ENCODE measurements around the gene EPHB2. TPM values are rescaled to one million over a fixed set of nuclear protein-coding genes. Genes with fewer than 3 reads are reported as not detected.

The EPHB2 gene
- total RNA-seq, 2 experiments from 2014 or later, result 0.08 TPM; not detected in 1

- Histone ChIP-seq H3K4me1 (ENCODE audit: insufficient read depth, low read length) (no peaks in the 10 kb centered on the region), H3K36me3 (ENCODE audit: insufficient read depth, low read length) (no peaks in the 10 kb centered on the region), H3K9me3 (ENCODE audit: control insufficient read depth in 1 of 2, insufficient read depth in 1 of 2, low read length in 2 of 2) (no peaks in the 10 kb centered on the region), H3K4me3 (ENCODE audit: low read length) (no peak overlapping the region), H3K27ac (ENCODE audit: low read depth in 1 of 2, low read length in 2 of 2) (no peak overlapping the region), H3K27me3 (ENCODE audit: control insufficient read depth in 1 of 2, insufficient read depth in 2 of 2, low read length in 2 of 2) (peaks cover 5 to 6% of the 10 kb centered on the region in 2 experiments)
- TF ChIP-seq, protein P1, sequence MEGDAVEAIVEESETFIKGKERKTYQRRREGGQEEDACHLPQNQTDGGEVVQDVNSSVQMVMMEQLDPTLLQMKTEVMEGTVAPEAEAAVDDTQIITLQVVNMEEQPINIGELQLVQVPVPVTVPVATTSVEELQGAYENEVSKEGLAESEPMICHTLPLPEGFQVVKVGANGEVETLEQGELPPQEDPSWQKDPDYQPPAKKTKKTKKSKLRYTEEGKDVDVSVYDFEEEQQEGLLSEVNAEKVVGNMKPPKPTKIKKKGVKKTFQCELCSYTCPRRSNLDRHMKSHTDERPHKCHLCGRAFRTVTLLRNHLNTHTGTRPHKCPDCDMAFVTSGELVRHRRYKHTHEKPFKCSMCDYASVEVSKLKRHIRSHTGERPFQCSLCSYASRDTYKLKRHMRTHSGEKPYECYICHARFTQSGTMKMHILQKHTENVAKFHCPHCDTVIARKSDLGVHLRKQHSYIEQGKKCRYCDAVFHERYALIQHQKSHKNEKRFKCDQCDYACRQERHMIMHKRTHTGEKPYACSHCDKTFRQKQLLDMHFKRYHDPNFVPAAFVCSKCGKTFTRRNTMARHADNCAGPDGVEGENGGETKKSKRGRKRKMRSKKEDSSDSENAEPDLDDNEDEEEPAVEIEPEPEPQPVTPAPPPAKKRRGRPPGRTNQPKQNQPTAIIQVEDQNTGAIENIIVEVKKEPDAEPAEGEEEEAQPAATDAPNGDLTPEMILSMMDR (IDR thresholded peaks at IDR 0.05), result no peak
- intact Hi-C loops (cut with DNase I, micrococcal nuclease), result no loop called here
- H3K27me3 Mint-ChIP-seq, result peaks cover 25% of the 10 kb centered on the region
- DNase-seq, result no peak
- POLR2A ChIA-PET, result no interaction called here
- CTCF ChIA-PET, result no interaction called here
- ATAC-seq (ENCODE audit: poor library complexity), result no peak
- no peaks in the 10 kb centered on the region for H3K36me3 Mint-ChIP-seq (ENCODE audit: low read depth)
- H3K4me1 Mint-ChIP-seq (ENCODE audit: low read depth), result no peaks in the 10 kb centered on the region
- H3K27ac Mint-ChIP-seq, result no peak overlapping the region
- no peak overlapping the region for H3K4me3 Mint-ChIP-seq
- H3K9me3 Mint-ChIP-seq, result no peaks in the 10 kb centered on the region
Observed at GRCh38 chr1:22728751-22729399, 18.2 kb downstream of the EPHB2 start.

DNA sequence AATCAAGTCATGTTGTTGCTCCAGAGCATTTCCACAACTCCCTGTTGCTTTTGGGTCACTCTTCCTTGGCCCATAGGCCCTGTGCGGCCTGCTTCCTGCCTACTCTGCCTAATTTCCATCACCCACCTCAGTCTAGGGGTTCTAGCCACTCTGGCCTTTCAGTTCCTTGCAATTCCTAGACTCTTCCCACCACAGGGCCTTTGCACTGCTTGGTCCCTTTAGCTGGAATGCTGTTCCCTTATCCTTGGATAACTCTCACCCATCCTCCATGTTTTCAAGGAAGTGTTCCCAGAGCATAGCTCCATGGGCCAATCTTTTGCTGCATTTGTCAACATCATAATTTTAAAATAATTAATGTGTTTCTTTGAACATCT is 18.7 kb downstream of the EPHB2 start:
- TF ChIP-seq, protein P1 (IDR thresholded peaks at IDR 0.05), result no peak
- no peak for ATAC-seq (ENCODE audit: poor library complexity)
- H3K27me3 ChIP-seq (ENCODE audit: control insufficient read depth in 1 of 2, insufficient read depth in 2 of 2, low read length in 2 of 2), result peaks cover 5 to 6% of the 10 kb centered on the region in 2 experiments
- H3K4me3 ChIP-seq (ENCODE audit: low read length), result no peak overlapping the region
- ChIA-PET POLR2A (no interaction called here), CTCF (no interaction called here)
- intact Hi-C loops (cut with DNase I, micrococcal nuclease), result no loop called here
- H3K4me1 Mint-ChIP-seq (ENCODE audit: low read depth), result no peaks in the 10 kb centered on the region
- H3K9me3 Mint-ChIP-seq, result no peaks in the 10 kb centered on the region
- no peak overlapping the region for H3K27ac Mint-ChIP-seq
- peaks cover 20% of the 10 kb centered on the region for H3K27me3 Mint-ChIP-seq
- H3K27ac ChIP-seq (ENCODE audit: low read depth in 1 of 2, low read length in 2 of 2), result no peak overlapping the region
- no peaks in the 10 kb centered on the region for H3K4me1 ChIP-seq (ENCODE audit: insufficient read depth, low read length)
- no peaks in the 10 kb centered on the region for H3K36me3 ChIP-seq (ENCODE audit: insufficient read depth, low read length)
- no peak for DNase-seq
- no peaks in the 10 kb centered on the region for H3K36me3 Mint-ChIP-seq (ENCODE audit: low read depth)
- H3K4me3 Mint-ChIP-seq, result no peak overlapping the region
- H3K9me3 ChIP-seq (ENCODE audit: control insufficient read depth in 1 of 2, insufficient read depth in 1 of 2, low read length in 2 of 2), result no peaks in the 10 kb centered on the region

- TF ChIP-seq, protein P1 (IDR thresholded peaks at IDR 0.05), result no peak
- DNase-seq, result no peak
- CTCF ChIA-PET, result no interaction called here
Observed at GRCh38 chr1:22729912-22730311, 19.3 kb downstream of the EPHB2 start.

More at GRCh38 chr1:22729912-22730311, 19.3 kb downstream of the EPHB2 start:
- Mint-ChIP-seq H3K4me3 (no peak overlapping the region), H3K4me1 (ENCODE audit: low read depth) (no peaks in the 10 kb centered on the region), H3K27me3 (peaks cover 17% of the 10 kb centered on the region), H3K9me3 (no peaks in the 10 kb centered on the region), H3K27ac (no peak overlapping the region), H3K36me3 (ENCODE audit: low read depth) (no peaks in the 10 kb centered on the region)
- no peaks in the 10 kb centered on the region for H3K4me1 ChIP-seq (ENCODE audit: insufficient read depth, low read length)
- POLR2A ChIA-PET, result no interaction called here
- ATAC-seq (ENCODE audit: poor library complexity), result no peak
- H3K36me3 ChIP-seq (ENCODE audit: insufficient read depth, low read length), result no peaks in the 10 kb centered on the region
- H3K27ac ChIP-seq (ENCODE audit: low read depth in 1 of 2, low read length in 2 of 2), result no peak overlapping the region
- no peak overlapping the region for H3K4me3 ChIP-seq (ENCODE audit: low read length)
- intact Hi-C loops (cut with DNase I, micrococcal nuclease), result no loop called here
- H3K27me3 ChIP-seq (ENCODE audit: control insufficient read depth in 1 of 2, insufficient read depth in 2 of 2, low read length in 2 of 2), result peaks cover 3 to 6% of the 10 kb centered on the region in 2 experiments
- H3K9me3 ChIP-seq (ENCODE audit: control insufficient read depth in 1 of 2, insufficient read depth in 1 of 2, low read length in 2 of 2), result no peaks in the 10 kb centered on the region
